Mucosa of descending colon (tissue), 3 donors: Measurements from ENCODE around the gene OR1F1. TPM values are rescaled to one million over a fixed set of nuclear protein-coding genes. Genes with fewer than 3 reads are reported as not detected.

Source experiments
- ATAC-seq: fragments of 200-7000 bp; cut with Tn5 transposase; one replicate; pipeline ENCODE4 v1.9.1; 2020; ENCODE audit warnings: mild to moderate bottlenecking, moderate library complexity
- DNase-seq, 3 donors: peaks; one replicate each; pipeline ENCODE4 v3.0.0-alpha.2; 2020
- H3K36me3 ChIP-seq: fragments of 200-600 bp; one replicate; pipeline ENCODE4 v1.8.0; 2021; ENCODE audit warnings: low read depth, mild to moderate bottlenecking
- H3K4me1 ChIP-seq: fragments of 200-600 bp; one replicate; pipeline ENCODE4 v1.8.0; 2021; ENCODE audit warnings: low read depth, mild to moderate bottlenecking
- H3K4me3 ChIP-seq: fragments of 200-600 bp; one replicate; pipeline ENCODE4 v1.8.0; 2021; ENCODE audit warnings: mild to moderate bottlenecking
- H3K9me3 ChIP-seq: fragments of 200-600 bp; one replicate; pipeline ENCODE4 v1.8.0; 2021; ENCODE audit warnings: mild to moderate bottlenecking
- CTCF ChIP-seq: fragments of 200-600 bp; IDR thresholded peaks from one replicate; pipeline ENCODE4 v1.8.0; 2022; ENCODE audit warnings: antibody characterized with exemption, mild to moderate bottlenecking
- intact Hi-C, 2 donors: fragments of 100-400 bp; cut with DNase I in 1 of 2; cut with micrococcal nuclease in 1 of 2; formaldehyde crosslinking; loops; one replicate each; pipeline versions ENCODE4 v1.11.0 to v1.11.1; 2022; cut with DNase I, micrococcal nuclease
- total RNA-seq, 3 donors: library from RNA; stranded (reverse); fragmentation: NEBNext Ultra II Directional in 2 of 3; extraction: Animal tissue kit (Norgen Biotek cat#: 25700) in 2 of 3; gene quantifications; one replicate each; pipeline versions ENCODE4 v1.2.1 to v1.2.4, GENCODE V29; 2021 to 2023
- donor health status: DM: no; HTN: no; CAD: no; lungs with moderate emphysema.
- donor health status: DM: no; HTN: no; CAD: no.
- donor health status: DM: no; HTN: yes; CAD: no.

Gene OR1F1
- total RNA-seq, 3 donors from 2014 or later = not detected

GRCh38 chr16:3182608-3183444, 5.2 kb upstream of the OR1F1 start:
- intact Hi-C loops = no loop called here
- DNase-seq (no peak), ATAC-seq (peak; percentile 71)
- peaks cover 8% of the 10 kb centered on the region for H3K4me1 ChIP-seq
- H3K36me3 ChIP-seq = no peaks in the 10 kb centered on the region
- H3K9me3 ChIP-seq = no peaks in the 10 kb centered on the region
- no peak overlapping the region for H3K4me3 ChIP-seq
- TF ChIP-seq CTCF = no peak

GRCh38 chr16:3183445-3184139, 4.4 kb upstream of the OR1F1 start:
- no peak for TF ChIP-seq CTCF
- intact Hi-C loops = no loop called here
- no peak for DNase-seq
- no peak for ATAC-seq
- Histone ChIP-seq H3K36me3 (no peaks in the 10 kb centered on the region), H3K4me1 (peaks cover 13% of the 10 kb centered on the region), H3K9me3 (no peaks in the 10 kb centered on the region), H3K4me3 (no peak overlapping the region)

GRCh38 chr16:3186946-3187690, 886 bp upstream of the OR1F1 start:
- no peak for TF ChIP-seq CTCF
- ATAC-seq (peak; percentile 47), DNase-seq (no peak)
- no peaks in the 10 kb centered on the region for H3K9me3 ChIP-seq
- H3K4me1 ChIP-seq = peaks cover 24% of the 10 kb centered on the region
- no peaks in the 10 kb centered on the region for H3K36me3 ChIP-seq
- intact Hi-C loops = no loop called here
- H3K4me3 ChIP-seq = no peak overlapping the region

GRCh38 chr16:3188675-3188924, 596 bp downstream of the OR1F1 start:
- H3K9me3 ChIP-seq = no peaks in the 10 kb centered on the region
- peaks cover 16% of the 10 kb centered on the region for H3K4me1 ChIP-seq
- no peak for TF ChIP-seq CTCF
- intact Hi-C loops = no loop called here
- H3K4me3 ChIP-seq = no peak overlapping the region
- no peak for DNase-seq
- no peak for ATAC-seq
- H3K36me3 ChIP-seq = no peaks in the 10 kb centered on the region

GRCh38 chr16:3188925-3189825, 1.2 kb downstream of the OR1F1 start:
- no peak for DNase-seq
- peak; percentile 39 for ATAC-seq
- intact Hi-C loops = no loop called here
- no peak overlapping the region for H3K4me3 ChIP-seq
- H3K9me3 ChIP-seq = no peaks in the 10 kb centered on the region
- no peak for TF ChIP-seq CTCF
- peaks cover 16% of the 10 kb centered on the region for H3K4me1 ChIP-seq
- no peaks in the 10 kb centered on the region for H3K36me3 ChIP-seq
